Tibial nerve (tissue), 4 donors: ENCODE results near the gene CRB2. TPM values are rescaled to one million over a fixed set of nuclear protein-coding genes. Genes with fewer than 3 reads are reported as not detected.

Source experiments
- DNase-seq, 2 donors: peaks; one replicate each; pipeline ENCODE4 v3.0.0-alpha.2; 2019; ENCODE audit warnings: low spot score in 2 of 2
- H3K27ac ChIP-seq, 4 donors: fragments of 200-600 bp; sonication (generic) in 3 of 4; one replicate each; pipeline ENCODE4 v1.5.1; 2017 to 2019; ENCODE audit warnings: mild to moderate bottlenecking in 1 of 4
- H3K27me3 ChIP-seq, 2 donors: fragments of 200-600 bp; sonication (generic) in 1 of 2; one replicate each; pipeline versions ENCODE4 v1.5.1 to v1.6.0; 2017 to 2019
- H3K36me3 ChIP-seq, 3 donors: fragments of 200-600 bp; sonication (generic); one replicate each; pipeline ENCODE4 v1.5.1; 2018 to 2019
- H3K4me1 ChIP-seq, 4 donors: fragments of 200-600 bp; sonication (generic) in 3 of 4; one replicate each; pipeline ENCODE4 v1.5.1; 2017 to 2019
- H3K4me3 ChIP-seq, 4 donors: fragments of 200-600 bp; sonication (generic) in 3 of 4; one replicate each; pipeline ENCODE4 v1.5.1; 2017 to 2019; ENCODE audit warnings: mild to moderate bottlenecking in 1 of 4, moderate library complexity in 1 of 4
- H3K9me3 ChIP-seq, 4 donors: fragments of 200-600 bp; sonication (generic) in 3 of 4; one replicate each; pipeline ENCODE4 v1.5.1; 2017 to 2019
- CTCF ChIP-seq, 5 experiments: fragments of 200-600 bp in 3 of 5; fragments of 450-650 bp in 2 of 5; sonication (generic) in 3 of 5; IDR thresholded peaks; one replicate each; pipeline ENCODE4 v1.5.1; 2016 to 2019; ENCODE audit warnings: antibody characterized with exemption in 5 of 5, mild to moderate bottlenecking in 3 of 5, moderate library complexity in 2 of 5
- EP300 ChIP-seq, 2 donors: sonication (generic); formaldehyde crosslinking; IDR thresholded peaks; one replicate each; pipeline ENCODE4 v1.6.1; 2017; ENCODE audit warnings: antibody characterized with exemption in 2 of 2, mild to moderate bottlenecking in 1 of 2
- POLR2A ChIP-seq, 2 donors: fragments of 450-650 bp; IDR thresholded peaks; one replicate each; pipeline ENCODE4 v1.6.1; 2017; ENCODE audit warnings: antibody characterized with exemption in 2 of 2, mild to moderate bottlenecking in 2 of 2, moderate library complexity in 2 of 2
- WGBS, 2 donors: methylation state at CpG; one replicate each; pipeline ENCODE4 v1.1.5; 2018; 5-methylcytosine and 5-hydroxymethylcytosine counted together
- total RNA-seq, 4 donors: library from RNA; depleted of rRNA; stranded (reverse); fragments of >200 nt; gene quantifications; one replicate each; pipeline ENCODE4 v1.1.0, GENCODE V29; 2016

CRB2 gene
- total RNA-seq, 4 donors from 2014 or later: under 0.01 to 0.44 TPM; not detected in 2

GRCh38 chr9:123354806-123355508 is 1.0 kb upstream of the CRB2 start:
- H3K27me3 ChIP-seq: peaks cover 0 to 34% of the 10 kb centered on the region in 2 donors
- no peaks in the 10 kb centered on the region for H3K9me3 ChIP-seq
- WGBS, 2 donors: 36 to 40% methylated on average over 9 of the region's 9 CpGs
- no peak overlapping the region for H3K4me3 ChIP-seq
- H3K27ac ChIP-seq: no peak overlapping the region
- H3K4me1 ChIP-seq: peaks cover 0 to 29% (median 3%) of the 10 kb centered on the region in 4 donors
- no peak for DNase-seq
- TF ChIP-seq EP300 (IDR thresholded peaks at IDR 0.05) (no peak), CTCF (IDR thresholded peaks at IDR 0.05) (no peak), POLR2A (IDR thresholded peaks at IDR 0.05) (no peak)
- H3K36me3 ChIP-seq: no peaks in the 10 kb centered on the region

DNA sequence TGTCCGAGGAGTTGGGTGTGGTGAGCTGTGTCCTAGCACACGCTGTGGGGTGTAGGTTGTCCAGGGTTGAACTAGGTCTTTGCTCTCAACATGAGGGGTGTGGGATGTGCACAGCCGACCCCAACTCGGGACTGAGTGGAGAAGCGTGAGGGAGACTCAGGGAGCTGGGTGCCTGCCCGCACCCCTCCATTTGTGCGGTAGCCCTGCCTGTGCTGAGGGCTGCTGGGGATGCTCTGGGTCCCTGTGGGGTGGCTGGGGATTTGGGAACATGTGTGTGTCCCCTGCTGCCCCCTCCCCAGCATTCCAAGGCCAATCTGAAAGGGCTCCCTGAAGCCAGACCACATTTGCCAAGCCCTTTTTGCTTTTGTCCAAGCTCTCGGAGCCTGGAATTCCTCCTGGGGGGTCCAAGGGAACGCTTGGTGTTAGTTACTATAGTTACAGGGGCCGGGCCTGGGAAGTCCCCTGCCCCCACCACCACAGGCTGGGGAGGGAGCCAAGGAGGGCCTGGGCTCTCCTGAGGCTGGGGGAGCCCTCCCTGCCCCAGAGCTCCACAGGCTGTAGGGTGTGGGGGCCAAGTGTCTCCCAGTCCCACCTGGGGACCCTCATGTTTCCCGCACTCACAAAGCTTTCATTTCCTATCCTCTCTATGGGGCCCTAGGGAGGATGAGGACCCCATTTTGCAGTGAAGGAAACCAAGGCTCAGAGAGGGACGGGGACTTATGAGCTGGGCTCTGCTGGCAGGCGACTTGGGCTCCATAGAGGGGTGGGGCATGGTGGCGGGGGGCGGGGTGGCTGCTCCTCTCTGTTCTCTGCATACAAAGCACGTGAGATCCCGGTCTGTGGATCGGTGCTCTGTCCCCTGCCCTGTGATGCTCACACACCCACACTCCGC is 1.1 kb downstream of the CRB2 start:
- TF ChIP-seq CTCF (IDR thresholded peaks at IDR 0.05) (no peak), EP300 (IDR thresholded peaks at IDR 0.05) (no peak), POLR2A (IDR thresholded peaks at IDR 0.05) (no peak)
- no peak for DNase-seq
- Histone ChIP-seq H3K4me1 (peaks cover 0 to 41% (median 3%) of the 10 kb centered on the region in 4 donors), H3K27me3 (peaks cover 0 to 34% of the 10 kb centered on the region in 2 donors), H3K4me3 (no peak overlapping the region), H3K9me3 (no peaks in the 10 kb centered on the region), H3K36me3 (no peaks in the 10 kb centered on the region), H3K27ac (no peak overlapping the region)
- WGBS, 2 donors: 59 to 65% methylated on average over 19 of the region's 19 CpGs

GRCh38 chr9:123357743-123358059 is 1.7 kb downstream of the CRB2 start:
- no peaks in the 10 kb centered on the region for H3K36me3 ChIP-seq
- WGBS, 2 donors: 86 to 100% methylated on average over 2 of the region's 2 CpGs
- no peak for DNase-seq
- no peaks in the 10 kb centered on the region for H3K9me3 ChIP-seq
- peaks cover 0 to 34% of the 10 kb centered on the region in 2 donors for H3K27me3 ChIP-seq
- H3K27ac ChIP-seq: no peak overlapping the region
- peaks cover 0 to 41% (median 3%) of the 10 kb centered on the region in 4 donors for H3K4me1 ChIP-seq
- TF ChIP-seq CTCF (IDR thresholded peaks at IDR 0.05) (no peak), EP300 (IDR thresholded peaks at IDR 0.05) (no peak), POLR2A (IDR thresholded peaks at IDR 0.05) (no peak)
- H3K4me3 ChIP-seq: no peak overlapping the region

- Histone ChIP-seq H3K4me3 (no peak overlapping the region), H3K27ac (no peak overlapping the region), H3K27me3 (peaks cover 0 to 28% of the 10 kb centered on the region in 2 donors), H3K9me3 (no peaks in the 10 kb centered on the region), H3K4me1 (peaks cover 0 to 41% (median 3%) of the 10 kb centered on the region in 4 donors), H3K36me3 (no peaks in the 10 kb centered on the region)
- TF ChIP-seq CTCF (IDR thresholded peaks at IDR 0.05) (no peak), POLR2A (IDR thresholded peaks at IDR 0.05) (no peak), EP300 (IDR thresholded peaks at IDR 0.05) (no peak)
- DNase-seq: no peak
- 66 to 87% methylated on average over 8 to 10 of the region's 10 CpGs for WGBS, 2 donors
Measured at GRCh38 chr9:123358181-123358905, 2.3 kb downstream of the CRB2 start.
